NOMO-1 treated with DMSO at 0.1 percent for 48 hours (cell line): Measurements from ENCODE around the gene CFAP20DC.
"Not testable (repeated sequence)": the region's sequence is repeated elsewhere in the genome, so short reads cannot be mapped to it uniquely, and the experiment has no call there.

Experiments
- DNase-seq: peaks from one replicate; lab custom pipeline; 2025; ENCODE audit not compliant: unreplicated experiment; lab: John Stamatoyannopoulos, UW

CFAP20DC gene

DNA sequence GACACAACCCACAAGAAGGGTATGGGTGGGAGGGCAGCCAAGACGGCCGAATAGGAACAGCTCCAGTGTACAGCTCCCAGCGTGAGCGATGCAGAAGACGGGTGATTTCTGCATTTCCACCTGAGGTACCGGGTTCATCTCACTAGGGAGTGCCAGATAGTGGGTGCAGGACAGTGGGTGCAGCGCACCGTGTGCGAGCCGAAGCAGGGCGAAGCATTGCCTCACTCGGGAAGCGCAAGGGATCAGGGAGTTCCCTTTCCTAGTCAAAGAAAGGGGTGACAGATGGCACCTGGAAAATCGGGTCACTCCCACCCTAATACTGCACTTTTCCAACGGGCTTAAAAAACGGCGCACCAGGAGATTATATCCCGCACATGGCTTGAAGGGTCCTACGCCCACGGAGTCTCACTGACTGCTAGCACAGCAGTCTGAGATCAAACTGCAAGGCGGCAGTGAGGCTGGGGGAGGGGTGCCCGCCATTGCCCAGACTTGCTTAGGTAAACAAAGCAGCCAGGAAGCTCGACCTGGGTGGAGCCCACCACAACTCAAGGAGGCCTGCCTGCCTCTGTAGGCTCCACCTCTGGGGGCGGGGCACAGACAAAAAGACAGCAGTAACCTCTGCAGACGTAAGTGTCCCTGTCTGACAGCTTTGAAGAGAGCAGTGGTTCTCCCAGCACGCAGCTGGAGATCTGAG lies 243.1 kb downstream of the CFAP20DC start:
- not testable (repeated sequence) for DNase-seq

DNA sequence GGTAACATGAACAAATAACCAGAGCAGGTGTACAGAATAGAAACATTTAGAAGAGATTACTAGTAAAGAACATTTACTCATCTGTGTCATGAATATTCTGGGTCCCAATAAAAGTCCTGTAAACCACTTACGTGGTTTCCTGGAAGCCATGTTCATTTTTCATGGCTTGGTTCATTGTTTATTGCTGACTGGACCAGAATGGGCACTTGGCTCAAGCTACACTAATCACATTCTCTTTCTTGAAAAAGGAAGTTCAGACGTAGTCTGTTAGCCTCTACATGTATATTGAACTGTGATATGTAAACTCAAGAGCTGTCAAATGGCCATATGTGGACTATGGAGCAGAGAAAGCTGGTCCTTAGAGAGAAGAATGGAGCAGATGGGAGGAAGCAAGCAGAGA lies 244.9 kb downstream of the CFAP20DC start:
- no peak for DNase-seq

DNA sequence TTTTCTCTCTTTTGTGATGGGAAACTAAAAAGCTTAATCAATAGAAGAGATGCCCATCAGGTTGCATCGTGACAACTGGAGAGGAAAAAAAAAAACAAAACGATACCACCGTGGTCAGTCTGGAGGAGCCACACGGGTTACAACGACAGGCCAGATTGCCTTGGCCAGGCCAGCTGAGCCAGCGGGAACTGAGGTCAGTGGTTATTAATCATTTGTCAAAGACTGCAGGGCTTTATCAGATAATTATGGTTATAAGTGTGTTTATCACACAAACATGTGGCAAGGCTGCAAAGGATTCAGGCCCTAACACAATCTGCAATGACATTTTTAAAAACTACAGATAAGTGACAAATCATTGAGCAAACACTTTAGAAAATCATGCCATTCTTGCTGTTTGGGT lies 248.3 kb downstream of the CFAP20DC start:
- no peak for DNase-seq

DNA sequence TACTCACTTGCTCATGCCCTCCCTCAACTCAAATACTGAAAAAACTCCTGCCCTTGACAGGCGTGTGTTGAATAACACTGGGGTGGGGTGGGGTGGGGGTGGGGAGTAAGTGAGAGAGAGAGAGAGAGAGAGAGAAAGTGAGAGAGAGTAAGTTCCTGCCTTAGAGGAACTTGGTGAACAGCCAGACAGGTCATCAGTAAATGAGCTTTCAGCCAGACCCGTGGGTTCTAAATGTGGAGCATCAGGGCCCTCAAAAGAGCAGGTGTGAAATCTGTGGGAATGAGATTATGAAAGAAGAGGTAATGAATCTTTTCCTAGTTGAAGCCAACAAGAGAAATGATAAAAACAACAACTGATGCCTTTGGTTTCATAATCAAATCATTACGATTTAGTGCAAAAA lies 248.9 kb downstream of the CFAP20DC start:
- no peak for DNase-seq

DNA sequence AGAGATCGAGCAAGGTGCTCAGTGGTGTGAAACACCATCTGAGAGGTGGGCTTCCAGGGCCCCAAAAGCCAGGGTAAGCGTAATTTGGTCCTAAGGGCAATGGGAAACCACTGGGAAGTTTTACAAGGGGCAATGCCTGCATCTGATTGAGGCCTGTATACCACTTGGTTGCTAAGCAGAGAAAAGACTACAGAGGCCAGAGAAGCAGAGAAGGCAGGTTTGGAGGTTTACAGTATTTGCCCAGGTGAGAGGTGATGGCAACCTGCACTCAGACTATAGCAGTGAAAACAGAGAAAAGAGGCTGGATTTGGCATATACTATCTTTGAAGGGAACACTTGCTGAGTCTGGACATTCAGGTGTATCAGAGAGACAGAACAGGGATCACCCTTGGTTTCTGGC lies 249.8 kb downstream of the CFAP20DC start:
- DNase-seq, result no peak

DNA sequence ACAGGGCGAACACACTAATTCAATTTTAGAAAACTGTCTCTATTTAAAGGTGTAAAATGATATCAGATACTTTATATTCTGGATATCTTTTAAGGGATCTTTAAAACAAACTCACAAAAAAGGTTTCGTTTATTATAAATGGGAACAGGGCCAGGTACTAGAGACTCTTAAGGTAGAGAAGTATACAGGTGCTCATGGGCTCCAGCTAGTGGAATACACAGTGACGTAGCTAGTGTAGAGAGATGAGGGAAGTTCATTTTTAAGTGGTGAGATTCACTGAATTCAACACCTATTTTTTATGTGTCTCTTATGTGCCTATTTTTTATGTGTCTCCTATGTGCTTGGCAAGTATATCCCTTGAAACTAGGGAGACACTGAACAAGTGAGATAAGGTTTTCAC lies 250.6 kb downstream of the CFAP20DC start:
- DNase-seq, result no peak

DNA sequence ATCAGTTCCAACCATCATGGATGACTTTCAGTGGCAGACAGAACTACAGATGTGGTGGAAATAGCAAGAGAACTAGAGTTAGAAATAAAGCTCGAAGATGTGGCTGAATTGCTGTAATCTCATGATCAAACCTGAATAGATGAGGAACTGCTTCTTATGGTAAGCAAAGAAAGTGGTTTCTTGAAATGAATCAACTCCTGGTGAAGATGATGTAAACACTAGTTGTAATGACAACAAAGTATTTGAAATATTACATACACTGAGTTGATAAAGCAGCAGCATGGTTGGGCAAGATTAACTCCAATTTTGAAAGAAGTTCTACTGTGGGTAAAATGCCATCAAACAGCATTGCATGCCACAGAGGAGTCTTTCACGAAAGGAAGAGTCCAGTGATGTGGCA lies 251.5 kb downstream of the CFAP20DC start:
- DNase-seq, result no peak

DNA sequence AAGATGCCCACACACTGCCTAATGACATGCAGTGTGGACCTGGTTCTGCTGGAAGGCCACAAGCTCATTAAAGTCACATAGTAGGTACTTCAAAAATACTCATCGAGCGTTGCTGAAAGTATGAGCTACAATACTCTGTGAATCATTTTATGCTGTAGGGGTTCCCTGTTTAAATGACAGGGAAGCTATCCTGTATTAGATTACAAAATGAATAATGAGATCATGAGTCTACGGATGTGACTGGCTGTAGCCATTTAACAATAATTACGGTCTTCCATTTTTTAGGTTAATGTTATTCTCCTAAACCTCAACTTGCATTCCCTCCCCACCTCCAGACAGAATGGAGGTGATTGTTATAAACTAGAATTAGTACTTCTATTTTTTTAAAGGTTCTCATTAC lies 255.1 kb downstream of the CFAP20DC start:
- DNase-seq, result no peak

DNA sequence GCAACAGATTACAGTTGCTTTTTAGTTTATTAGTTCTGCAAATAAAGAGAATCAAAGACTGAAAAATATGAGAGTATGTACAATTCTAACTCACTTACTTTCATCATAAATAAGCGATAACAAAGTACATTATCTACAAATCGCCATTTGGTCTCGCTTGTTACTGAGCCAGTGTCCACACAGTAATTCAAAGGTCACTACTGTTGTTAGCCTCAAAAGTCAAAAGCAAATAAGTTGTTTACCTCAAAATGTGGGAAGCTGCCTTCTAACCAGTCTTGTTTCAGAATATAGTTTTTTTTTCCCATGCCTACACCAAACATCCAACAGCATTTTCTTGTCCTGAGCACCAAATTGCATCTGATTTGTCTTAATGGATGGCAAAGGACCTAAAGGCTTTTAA lies 255.9 kb downstream of the CFAP20DC start:
- no peak for DNase-seq

DNA sequence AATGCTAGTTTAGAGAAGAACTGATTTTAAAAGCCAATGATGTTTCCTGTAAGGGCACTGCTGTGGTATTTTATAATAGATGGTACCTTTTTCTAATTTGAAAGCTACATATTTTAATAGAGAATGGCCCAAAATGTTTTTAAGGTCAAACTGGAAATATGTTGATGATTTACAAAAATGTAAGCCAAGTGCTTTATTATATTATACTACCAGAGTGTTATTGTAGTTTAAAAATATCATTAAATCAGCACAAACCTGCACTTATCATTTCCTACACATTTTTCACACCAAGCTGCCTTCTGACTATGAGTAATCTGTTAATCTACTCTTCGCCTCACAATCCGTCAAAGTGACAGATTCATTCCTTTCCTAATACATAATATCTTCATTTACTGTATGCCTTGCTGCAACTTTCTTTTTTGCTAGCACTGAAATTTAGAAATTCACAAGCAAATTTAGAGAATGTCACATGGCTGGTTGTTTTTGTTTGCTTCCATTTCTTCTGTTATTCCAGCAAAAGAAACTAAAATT lies 256.8 kb downstream of the CFAP20DC start:
- no peak for DNase-seq

DNA sequence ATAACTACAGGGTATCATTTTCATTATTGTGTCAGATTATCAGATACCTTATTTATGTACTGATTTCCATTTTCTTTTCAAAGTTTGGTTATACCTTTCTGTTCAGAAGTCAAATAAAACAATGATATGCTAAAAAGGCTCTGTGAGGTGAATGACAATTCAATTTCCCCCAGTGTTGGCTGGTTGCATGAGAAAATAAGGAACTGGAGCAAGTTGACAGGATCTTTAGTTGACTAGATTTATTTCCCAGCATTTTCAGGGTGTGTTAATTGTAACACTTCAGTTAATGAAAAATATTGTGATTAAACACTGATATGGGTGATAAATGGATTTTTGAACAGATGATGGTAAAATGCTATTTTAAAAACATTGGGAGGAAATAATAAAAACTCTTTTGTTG lies 260.4 kb downstream of the CFAP20DC start:
- no peak for DNase-seq

DNA sequence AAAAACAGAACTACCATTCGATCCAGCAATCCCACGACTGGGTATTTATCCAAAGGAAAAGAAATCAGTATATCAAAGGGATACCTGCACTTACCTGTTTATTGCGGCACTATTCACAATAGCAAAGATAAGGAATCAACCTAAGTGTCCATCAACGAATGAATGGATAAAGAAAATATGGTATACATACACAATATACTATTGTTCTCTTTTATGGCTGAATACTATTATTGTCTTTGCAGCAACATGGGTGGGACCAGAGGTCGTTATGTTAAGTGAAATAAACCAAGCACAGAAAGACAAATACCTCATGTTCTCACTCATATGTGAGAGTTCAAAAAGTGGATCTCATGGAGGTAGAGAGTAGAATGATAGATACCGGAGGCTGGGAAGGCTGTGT lies 264.9 kb downstream of the CFAP20DC start:
- DNase-seq, result no peak

DNA sequence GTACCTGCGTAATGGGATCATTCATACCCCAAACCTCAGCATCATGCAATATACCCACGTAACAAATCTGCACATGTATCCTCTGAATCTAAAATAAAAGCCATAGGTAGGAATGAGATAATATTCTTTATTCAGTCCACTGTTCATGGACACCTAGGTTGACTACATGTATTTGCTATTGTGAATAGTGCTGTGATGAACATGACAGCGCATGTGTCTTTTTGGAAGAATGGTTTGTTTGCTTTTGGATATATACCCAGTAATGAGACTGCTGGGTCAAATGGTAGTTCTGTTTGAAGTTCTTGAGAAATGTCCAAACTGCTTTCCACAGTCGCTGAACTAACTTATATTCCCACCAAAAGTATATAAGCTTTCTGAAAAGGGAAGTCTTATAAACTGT lies 265.4 kb downstream of the CFAP20DC start:
- DNase-seq, result no peak

DNA sequence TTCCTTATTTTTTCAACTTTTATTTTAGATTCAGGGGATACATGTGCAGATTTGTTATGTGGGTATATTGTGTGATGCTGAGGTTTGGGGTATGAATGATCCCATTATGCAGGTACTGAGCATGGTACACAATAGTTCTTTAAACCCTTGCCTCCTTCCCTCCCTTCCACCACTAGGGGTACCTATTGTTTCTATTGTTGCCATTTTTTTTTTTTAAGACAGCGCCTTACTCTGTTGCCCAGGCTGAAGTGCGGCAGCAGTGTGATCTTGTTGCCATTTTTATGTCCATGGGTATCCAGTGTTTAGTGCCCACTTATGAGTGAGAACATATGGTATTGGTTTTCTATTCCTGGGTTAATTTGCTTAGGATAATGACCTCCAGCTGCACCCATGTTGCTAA lies 266.0 kb downstream of the CFAP20DC start:
- no peak for DNase-seq

DNA sequence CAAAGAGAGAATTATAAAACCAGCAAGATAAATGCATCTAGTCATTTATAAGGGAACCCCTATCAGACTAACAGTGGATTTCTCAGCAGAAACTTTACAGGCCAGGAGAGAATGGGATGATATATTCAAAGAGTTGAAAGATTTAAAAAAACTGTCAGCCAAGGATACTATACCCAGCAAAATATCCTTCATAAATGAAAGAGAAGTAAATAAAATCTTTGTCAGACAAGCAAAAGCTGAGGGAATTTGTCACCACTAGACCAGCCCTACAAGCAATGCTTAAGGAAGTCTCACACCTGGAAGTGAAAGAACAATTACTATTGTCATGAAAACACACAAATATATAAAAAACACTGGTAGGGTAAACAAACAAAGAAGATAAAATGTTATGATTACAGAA lies 269.9 kb downstream of the CFAP20DC start:
- no peak for DNase-seq

DNA sequence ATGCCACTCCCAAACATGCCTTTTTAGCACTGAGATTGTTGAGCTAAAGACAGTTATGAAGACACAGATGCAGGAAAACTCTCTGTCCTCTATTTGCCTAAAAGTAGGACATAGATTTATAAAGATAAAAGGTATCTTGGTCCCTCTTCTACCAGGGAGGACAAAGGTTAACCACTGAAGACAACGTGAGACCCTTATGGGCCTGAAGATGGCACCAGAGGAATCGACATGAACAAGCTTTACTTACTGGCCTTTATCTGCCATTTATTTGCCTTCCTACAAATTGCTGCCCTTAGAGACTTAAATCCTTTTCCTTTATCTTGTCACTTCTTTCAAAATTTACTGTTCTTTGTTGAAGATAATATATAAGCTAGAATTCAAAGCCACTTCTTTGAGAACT lies 273.6 kb downstream of the CFAP20DC start:
- DNase-seq, result no peak

DNA sequence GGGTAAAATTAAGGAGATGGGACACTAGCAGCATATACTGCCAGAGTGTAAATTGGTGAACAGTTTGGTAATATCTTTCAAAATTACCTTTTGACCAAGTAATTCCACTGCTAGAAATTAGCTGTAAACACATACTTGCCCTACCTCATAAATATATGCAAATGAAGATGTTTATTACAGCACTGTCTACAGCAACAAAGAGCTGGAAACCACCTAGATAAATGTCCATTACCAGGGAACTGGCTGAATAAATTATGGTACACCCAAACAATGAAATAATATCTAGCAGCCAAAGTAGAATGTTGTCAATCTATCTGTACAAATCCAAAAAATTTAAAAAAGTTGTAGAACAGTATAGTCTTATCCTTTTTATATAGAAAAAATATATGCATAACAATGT lies 277.4 kb downstream of the CFAP20DC start:
- no peak for DNase-seq

DNA sequence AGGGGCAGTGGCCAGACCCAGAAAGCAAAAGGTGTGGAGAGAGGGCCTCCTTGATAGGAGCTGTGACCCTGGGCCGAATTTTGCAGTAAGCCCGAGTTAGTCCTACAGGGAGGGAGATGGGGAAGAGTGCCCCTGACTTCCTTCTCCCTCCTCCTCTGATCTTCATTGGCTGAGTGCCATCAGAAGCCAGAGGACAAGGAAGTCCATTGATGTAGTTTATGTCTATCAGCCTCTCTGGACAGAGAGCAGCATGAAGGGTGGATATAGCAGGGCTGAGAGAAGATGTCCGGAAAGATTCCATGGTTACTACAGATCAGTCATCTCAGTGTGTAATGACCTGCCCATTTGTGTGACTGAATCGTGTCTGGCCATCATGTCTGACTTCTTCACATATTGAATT lies 280.8 kb downstream of the CFAP20DC start:
- no peak for DNase-seq

DNA sequence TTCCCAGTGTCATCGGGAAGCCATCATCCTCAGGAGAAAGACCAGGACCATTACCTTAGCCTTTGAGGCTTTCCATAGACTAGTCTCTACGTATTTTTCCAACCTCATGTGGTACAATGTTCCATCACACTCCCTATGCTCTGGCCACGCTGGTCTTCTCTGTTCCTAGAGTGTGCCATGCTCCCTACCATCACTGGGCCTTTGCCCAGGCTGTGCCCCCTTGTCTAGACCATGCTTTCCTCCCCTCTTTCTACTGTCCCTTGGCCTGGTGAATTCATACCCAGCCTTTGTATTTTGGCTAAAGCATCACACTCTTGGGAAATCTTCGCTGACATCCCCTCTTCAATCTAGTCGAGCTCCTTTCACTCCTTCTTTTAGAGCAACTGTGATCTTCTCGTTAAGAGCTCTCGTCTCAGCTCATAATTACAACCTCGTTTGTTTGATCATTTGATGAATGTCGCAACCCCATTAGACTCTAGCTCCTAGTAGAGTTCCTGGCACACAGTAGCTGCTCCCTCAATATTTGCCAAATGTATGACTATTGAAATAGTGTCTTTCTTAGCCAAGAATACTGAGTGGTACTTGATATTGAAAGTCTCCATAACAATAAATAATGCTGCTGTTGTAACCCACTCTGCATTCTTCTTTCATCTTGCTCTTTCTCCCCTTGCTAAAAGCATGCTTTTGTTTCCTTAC lies 283.1 kb downstream of the CFAP20DC start:
- DNase-seq, result no peak

DNA sequence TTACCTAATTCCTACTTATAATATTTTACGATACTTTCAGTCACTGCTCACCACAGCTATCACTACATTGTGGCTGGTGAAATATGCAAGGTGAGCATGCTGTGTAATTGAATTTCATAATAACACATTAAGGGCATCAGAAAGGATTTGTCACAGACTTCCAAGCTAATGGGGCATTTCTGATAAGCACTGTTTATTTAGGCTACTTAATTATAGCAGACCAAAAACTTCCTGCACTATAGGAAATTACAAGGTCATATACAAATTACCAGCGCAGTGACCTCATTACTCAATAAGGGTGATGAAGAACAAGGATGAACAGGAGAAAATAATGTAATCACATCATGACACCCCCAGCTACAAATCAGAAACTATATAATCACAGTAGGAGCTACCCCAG lies 294.7 kb downstream of the CFAP20DC start:
- no peak for DNase-seq

DNA sequence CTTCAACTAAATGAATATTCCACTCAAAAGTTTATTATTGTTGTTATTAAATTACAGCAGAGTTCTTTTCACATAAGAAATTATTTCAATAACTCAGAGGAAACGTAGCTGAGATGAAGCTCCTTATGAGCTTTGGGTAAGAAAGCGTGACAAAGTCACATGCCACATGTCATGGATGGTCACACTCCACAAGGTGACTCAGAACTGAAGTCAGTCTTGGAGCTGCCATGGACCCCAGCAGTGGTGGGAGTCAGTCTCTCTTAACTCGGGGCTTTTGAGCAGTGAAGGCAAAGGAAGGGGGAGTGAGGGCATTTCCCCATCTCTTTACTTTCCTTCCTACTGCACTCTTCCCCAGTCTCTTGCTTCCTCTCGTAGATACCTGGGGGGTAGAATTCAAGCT lies 295.8 kb downstream of the CFAP20DC start:
- no peak for DNase-seq

DNA sequence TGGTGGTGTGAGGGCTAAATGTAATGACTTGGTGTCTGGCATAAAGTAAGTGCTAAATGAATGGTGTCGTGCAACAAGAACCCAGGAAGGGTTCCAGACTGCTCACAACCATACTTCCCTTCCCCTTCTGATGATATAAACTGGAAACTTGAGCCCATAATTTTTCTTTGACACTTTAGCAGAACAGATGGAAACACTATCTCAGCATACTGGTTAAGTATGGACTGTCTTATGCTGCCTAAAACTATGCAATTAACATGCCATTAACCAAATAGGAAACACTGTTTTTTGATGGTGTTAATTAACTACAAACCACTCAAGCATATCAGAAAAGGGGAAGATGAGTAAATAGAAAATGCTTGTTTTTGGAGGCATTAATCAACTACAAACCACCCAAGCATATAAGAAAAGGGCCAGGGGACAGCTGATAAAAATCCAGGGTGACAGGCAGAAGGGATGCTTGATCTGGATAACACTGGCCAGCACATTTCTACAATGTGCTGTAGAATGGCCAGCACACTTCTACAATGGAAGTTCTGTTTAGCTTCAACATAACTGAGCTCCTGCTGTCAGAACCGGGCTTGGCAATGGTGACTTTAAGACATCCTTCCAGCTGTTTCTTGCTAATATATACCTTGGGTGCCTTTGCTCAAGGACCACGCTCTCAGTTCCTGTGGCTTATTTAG lies 297.8 kb downstream of the CFAP20DC start:
- DNase-seq, result no peak
